IMR-90 (cell line): ENCODE measurements around the gene WDR27. TPM values are rescaled to one million over a fixed set of nuclear protein-coding genes. Genes with fewer than 3 reads are reported as not detected.

Experiments
- ATAC-seq: fragments of 200-7000 bp; cut with Tn5 transposase; 2 replicates; pipeline ENCODE4 v1.9.1; 2020; ENCODE audit warnings: low read depth, mild to moderate bottlenecking, moderate library complexity
- BruUV-seq: library from RNA; stranded (reverse); fragments of 400-500 nt; replicated peaks from 2 replicates; lab custom pipeline; 2021; lab: Mats Ljungman, UMichigan
- CTCF ChIA-PET: fragments of 300-600 bp; formaldehyde crosslinking; extraction: SDS; loops from one replicate; lab custom pipeline; 2021; ENCODE audit warnings: antibody characterized with exemption; lab: Yijun Ruan, JAX
- POLR2A ChIA-PET: fragments of 300-600 bp; sonication (Branson Sonifier 250); formaldehyde crosslinking; loops from one replicate; lab custom pipeline; 2022; ENCODE audit warnings: antibody characterized with exemption; ENCODE audit not compliant: unreplicated experiment; lab: Charles Lee
- DNase-seq: peaks from one replicate; pipeline ENCODE4 v3.0.0; 2013
- H2AFZ ChIP-seq: replicated peaks from 2 replicates; pipeline ENCODE3; 2013; ENCODE audit warnings: low read length, mild to moderate bottlenecking; ENCODE audit not compliant: poor library complexity
- H2AK5ac ChIP-seq: 2 replicates; pipeline ENCODE4 v1.6.1; 2013; ENCODE audit warnings: low read depth, low read length, inconsistent platforms
- H2AK9ac ChIP-seq: replicated peaks from 2 replicates; pipeline ENCODE3; 2013; ENCODE audit warnings: mild to moderate bottlenecking, low read depth, low read length, moderate library complexity; ENCODE audit not compliant: poor library complexity
- H2BK120ac ChIP-seq: 2 replicates; pipeline ENCODE4 v1.6.1; 2013; ENCODE audit warnings: low read depth, low read length, inconsistent platforms
- H2BK15ac ChIP-seq: 3 replicates; pipeline ENCODE4 v1.6.1; 2013; ENCODE audit warnings: low read depth, low read length, inconsistent platforms
- H2BK20ac ChIP-seq: 2 replicates; pipeline ENCODE4 v1.6.1; 2013; ENCODE audit warnings: low read depth, mild to moderate bottlenecking, inconsistent platforms, low read length, moderate library complexity
- H2BK5ac ChIP-seq: 2 replicates; pipeline ENCODE4 v1.6.1; 2013; ENCODE audit warnings: mild to moderate bottlenecking, low read depth, low read length, inconsistent platforms; ENCODE audit not compliant: poor library complexity, severe bottlenecking
- H3K14ac ChIP-seq: replicated peaks from 2 replicates; pipeline ENCODE4 v1.6.1; 2013; ENCODE audit warnings: low read depth, low read length, inconsistent platforms
- H3K18ac ChIP-seq: 2 replicates; pipeline ENCODE4 v1.6.1; 2013; ENCODE audit warnings: low read depth, low read length, control low read depth
- H3K23ac ChIP-seq: 2 replicates; pipeline ENCODE4 v1.6.1; 2013; ENCODE audit warnings: low read depth, low read length, inconsistent platforms
- H3K27ac ChIP-seq: 2 replicates; pipeline ENCODE4 v1.5.1; 2013; ENCODE audit warnings: mild to moderate bottlenecking, control low read depth, low read length; ENCODE audit not compliant: insufficient read depth
- H3K27me3 ChIP-seq: 2 replicates; pipeline ENCODE4 v1.6.1; 2013; ENCODE audit warnings: low read length; ENCODE audit not compliant: control insufficient read depth, insufficient read depth
- H3K36me3 ChIP-seq: 2 replicates; pipeline ENCODE4 v1.6.1; 2013; ENCODE audit warnings: low read length, mixed read lengths; ENCODE audit not compliant: control insufficient read depth, insufficient read depth
- H3K4ac ChIP-seq: 2 replicates; pipeline ENCODE4 v1.6.1; 2013; ENCODE audit warnings: low read depth, low read length, inconsistent platforms
- H3K4me1 ChIP-seq: 2 replicates; pipeline ENCODE4 v1.6.1; 2013; ENCODE audit warnings: low read length, mixed read lengths; ENCODE audit not compliant: control insufficient read depth, insufficient read depth
- H3K4me2 ChIP-seq: 2 replicates; pipeline ENCODE4 v1.6.1; 2013; ENCODE audit warnings: low read depth, mild to moderate bottlenecking, control low read depth, low read length, moderate library complexity
- H3K4me3 ChIP-seq: 2 replicates; pipeline ENCODE4 v1.5.1; 2013; ENCODE audit warnings: low read depth, mild to moderate bottlenecking, control low read depth, low read length, moderate library complexity; ENCODE audit not compliant: insufficient read depth
- H3K56ac ChIP-seq: 2 replicates; pipeline ENCODE4 v1.6.1; 2013; ENCODE audit warnings: low read length, inconsistent platforms; ENCODE audit not compliant: insufficient read depth; ENCODE audit errors: extremely low read depth
- H3K79me1 ChIP-seq, 2 experiments: 2 replicates each; pipeline ENCODE4 v1.6.1; 2013; ENCODE audit warnings: low read length in 2 of 2, inconsistent platforms in 1 of 2, low read depth in 1 of 2
- H3K9ac ChIP-seq: 2 replicates; pipeline ENCODE4 v1.6.1; 2013; ENCODE audit warnings: low read depth, low read length, control low read depth
- H3K9me1 ChIP-seq: 2 replicates; pipeline ENCODE4 v1.6.1; 2013; ENCODE audit warnings: low read length, inconsistent platforms; ENCODE audit not compliant: insufficient read depth
- H3K9me3 ChIP-seq: 2 replicates; pipeline ENCODE4 v1.6.1; 2013; ENCODE audit warnings: low read length; ENCODE audit not compliant: control insufficient read depth, insufficient read depth
- H4K20me1 ChIP-seq: 2 replicates; pipeline ENCODE4 v1.6.1; 2013; ENCODE audit warnings: low read length, inconsistent platforms; ENCODE audit not compliant: insufficient read depth
- H4K5ac ChIP-seq: 2 replicates; pipeline ENCODE4 v1.6.1; 2013; ENCODE audit warnings: mild to moderate bottlenecking, low read depth, low read length, control low read depth
- H4K8ac ChIP-seq, 2 experiments: 2 replicates each; pipeline ENCODE4 v1.6.1; 2013; ENCODE audit warnings: low read depth in 2 of 2, low read length in 2 of 2, control low read depth in 1 of 2, inconsistent platforms in 1 of 2
- H4K91ac ChIP-seq: 2 replicates; pipeline ENCODE4 v1.6.1; 2013; ENCODE audit warnings: low read depth, low read length, inconsistent platforms; ENCODE audit not compliant: insufficient read depth
- MAFK ChIP-seq: IDR thresholded peaks from 2 replicates; pipeline ENCODE4 v1.6.1; 2012; ENCODE audit warnings: low read depth, low read length, improper control_type of control experiment
- SMC3 ChIP-seq: fragments of 150-350 bp; IDR thresholded peaks from 2 replicates; pipeline ENCODE4 v1.6.1; 2016; ENCODE audit warnings: low read depth, mild to moderate bottlenecking, antibody characterized with exemption, low read length, moderate library complexity
- WGBS, 2 experiments: methylation state at CpG; one replicate each; pipeline versions ENCODE4 v1.1.5 to v1.1.7; 2013; ENCODE audit warnings: missing lambda C conversion rate in 2 of 2; ENCODE audit not compliant: insufficient read length in 1 of 2; ENCODE audit errors: extremely low coverage in 2 of 2; 5-methylcytosine and 5-hydroxymethylcytosine counted together
- dilution Hi-C: fragments of 300-500 bp; cut with HindIII; formaldehyde crosslinking; loops from one replicate; pipeline ENCODE4 v1.14.3; 2018; ENCODE audit warnings: low sequenced_read_pairs; ENCODE audit not compliant: unreplicated experiment
- in situ Hi-C: fragments of 300-500 bp; cut with MboI; formaldehyde crosslinking; loops from 3 replicates; pipeline ENCODE4 v1.14.3; 2019; ENCODE audit warnings: low sequenced_read_pairs, inconsistent platforms, mixed read lengths
- intact Hi-C: fragments of 100-400 bp; cut with micrococcal nuclease; formaldehyde crosslinking; loops from 2 replicates; pipeline ENCODE4 v1.10.0; 2022
- polyA plus RNA-seq, 3 experiments: library from polyadenylated mRNA; depleted of rRNA; stranded (reverse); fragments of >200 nt; gene quantifications; 2 replicates each; pipeline ENCODE4 v1.2.3, GENCODE V29; 2012; ENCODE audit warnings: low replicate concordance in 1 of 3
- total RNA-seq: library from RNA; depleted of rRNA; stranded (reverse); fragments of >200 nt; gene quantifications from 2 replicates; pipeline ENCODE4 v1.2.3, GENCODE V29; 2012

The WDR27 gene
- total and polyA plus RNA-seq, 2 of the 4 experiments (the other 2 are of a cell fraction): 7.0 to 18.5 TPM

DNA sequence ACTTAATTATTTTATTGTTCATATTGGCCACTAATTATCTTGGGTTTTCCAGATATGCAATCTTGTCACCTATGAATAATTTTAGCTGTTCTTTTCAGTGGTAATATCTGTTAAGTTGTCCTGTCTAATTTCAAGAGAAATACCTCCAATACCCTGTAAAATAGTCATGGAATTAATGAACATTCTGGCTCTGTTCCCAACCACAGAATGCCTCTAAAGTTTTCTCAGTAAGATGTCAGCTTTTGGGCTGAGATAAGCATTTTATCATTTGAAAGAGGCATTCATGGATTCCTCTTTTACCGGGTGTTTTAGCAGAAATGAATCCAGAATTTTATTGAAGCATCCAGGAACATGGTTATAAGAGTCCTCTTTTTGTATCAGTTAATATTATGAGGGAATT, 109.3 kb downstream of the WDR27 start:
- intact Hi-C loops: no loop called here
- H3K56ac ChIP-seq: no peak overlapping the region

More for the DNA sequence above, 109.3 kb downstream of the WDR27 start:
- Histone ChIP-seq H2AFZ (no peak overlapping the region), H3K23ac (no peak overlapping the region), H3K36me3 (no peaks in the 10 kb centered on the region), H2BK15ac (no peak overlapping the region), H3K9me1 (no peaks in the 10 kb centered on the region), H4K5ac (no peak overlapping the region), H3K9ac (no peak overlapping the region), H3K4me3 (no peak overlapping the region), H4K20me1 (no peaks in the 10 kb centered on the region), H3K27me3 (no peaks in the 10 kb centered on the region), H2BK120ac (no peak overlapping the region), H2BK5ac (no peak overlapping the region), H3K4ac (no peak overlapping the region), H3K14ac (no peak overlapping the region), H3K4me1 (peaks cover 5% of the 10 kb centered on the region), H3K79me1 (no peaks in the 10 kb centered on the region), H3K27ac (no peak overlapping the region), H4K8ac (no peak overlapping the region), H2AK5ac (no peak overlapping the region), H4K91ac (no peak overlapping the region), H2BK20ac (no peak overlapping the region), H3K9me3 (no peaks in the 10 kb centered on the region), H2AK9ac (no peak overlapping the region), H3K18ac (no peak overlapping the region), H3K4me2 (no peak overlapping the region)
- ATAC-seq: peak; percentile 59
- TF ChIP-seq SMC3: no peak
- TF ChIP-seq MAFK: peak; percentile 71
- no TSS peak for BruUV-seq
- ChIA-PET CTCF (no interaction called here), POLR2A (no interaction called here)
- 40% methylated on average over 1 of the region's 1 CpG; no CpG with 5 or more reads in 1 of the 2 experiments for WGBS, 2 experiments
- dilution Hi-C loops: no loop called here
- in situ Hi-C loops: no loop called here
- DNase-seq: peak; percentile 79
